ENCODE results near the gene CAMLG.
A peak's percentile ranks its signal among the peaks of the same experiment; 100 is the strongest.
"Not testable (repeated sequence)": the region's sequence is repeated elsewhere in the genome, so short reads cannot be mapped to it uniquely, and the experiment has no call there.

CAMLG gene

DNA sequence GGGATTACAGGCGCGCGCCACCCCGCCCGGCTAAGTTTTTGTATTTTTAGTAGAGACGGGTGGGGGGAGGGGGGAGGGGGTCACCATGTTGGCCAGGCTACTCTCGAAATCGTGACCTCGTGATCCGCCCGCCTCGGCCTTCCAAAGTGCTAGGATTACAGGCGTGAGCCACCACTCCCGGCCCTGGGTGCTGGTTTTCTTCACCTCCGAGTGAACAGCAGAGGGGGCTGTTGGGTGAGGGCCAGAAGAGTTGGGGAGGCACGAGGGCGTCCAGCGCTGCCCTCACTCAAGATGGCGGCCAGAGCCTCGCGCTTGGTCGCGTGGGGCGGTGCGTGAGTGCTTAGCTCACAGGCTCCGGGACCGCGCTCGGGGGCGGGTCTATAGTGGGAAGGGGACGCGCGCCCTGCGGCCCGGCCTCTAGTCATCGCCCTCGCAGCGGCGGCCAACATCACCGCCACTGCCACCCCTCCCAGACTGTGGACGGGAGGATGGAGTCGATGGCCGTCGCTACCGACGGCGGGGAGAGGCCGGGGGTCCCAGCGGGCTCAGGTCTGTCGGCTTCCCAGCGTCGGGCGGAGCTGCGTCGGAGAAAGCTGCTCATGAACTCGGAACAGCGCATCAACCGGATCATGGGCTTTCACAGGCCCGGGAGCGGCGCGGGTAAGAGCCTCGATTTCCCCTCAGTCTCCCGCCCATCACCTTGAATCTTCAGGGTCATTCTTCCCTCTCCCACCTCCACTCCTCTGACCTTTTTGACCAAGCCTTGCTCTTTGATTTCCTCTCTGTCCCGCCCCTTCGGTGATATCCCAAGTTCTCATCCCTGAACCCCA lies at the start of gene CAMLG:
TSS of gene CAMLG (plus strand) at position 416 of the 830 bp plus-strand sequence. CDS start at position 489, 73 bp downstream.
- DNase-seq: peak; percentile 70

DNA sequence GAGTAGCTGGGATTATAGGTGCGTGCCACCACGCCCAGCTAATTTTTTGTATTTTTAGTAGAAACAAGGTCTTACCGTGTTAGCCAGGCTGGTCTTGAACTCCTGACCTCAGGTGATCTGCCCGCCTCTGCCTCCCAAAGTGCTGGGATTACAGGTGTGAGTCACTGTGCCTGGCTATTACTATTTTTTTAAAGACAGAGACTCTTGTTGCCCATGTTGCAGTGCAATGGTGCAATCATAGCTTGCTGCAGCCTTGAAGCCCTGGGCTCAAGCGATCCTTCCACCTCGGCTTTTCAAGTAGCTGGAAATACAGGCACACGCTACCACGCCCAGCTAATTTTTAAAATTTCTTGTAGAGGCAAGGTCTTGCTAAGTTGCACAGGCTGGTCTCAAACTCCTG lies 48.2 kb upstream of the CAMLG start:
- not testable (repeated sequence) for DNase-seq

DNA sequence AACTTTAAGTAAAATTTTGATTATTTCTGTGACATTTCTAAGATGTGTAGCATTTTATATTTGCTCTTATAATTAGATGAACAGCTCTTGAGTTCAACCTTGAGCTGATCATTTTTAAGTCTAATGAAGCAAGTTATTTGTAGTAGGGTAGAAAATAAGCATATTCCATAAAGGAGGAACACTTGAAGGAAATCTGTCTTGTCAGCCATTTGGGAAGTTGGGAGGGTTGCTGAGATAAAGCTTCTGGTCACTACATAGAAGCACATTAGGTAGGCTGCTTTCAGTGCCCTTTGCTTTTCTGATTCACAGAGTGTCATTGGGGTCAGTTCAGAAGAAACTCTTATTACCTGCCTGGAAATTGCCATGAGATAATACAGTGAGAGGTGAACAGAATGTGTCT lies 45.6 kb upstream of the CAMLG start:
- DNase-seq: no peak

DNA sequence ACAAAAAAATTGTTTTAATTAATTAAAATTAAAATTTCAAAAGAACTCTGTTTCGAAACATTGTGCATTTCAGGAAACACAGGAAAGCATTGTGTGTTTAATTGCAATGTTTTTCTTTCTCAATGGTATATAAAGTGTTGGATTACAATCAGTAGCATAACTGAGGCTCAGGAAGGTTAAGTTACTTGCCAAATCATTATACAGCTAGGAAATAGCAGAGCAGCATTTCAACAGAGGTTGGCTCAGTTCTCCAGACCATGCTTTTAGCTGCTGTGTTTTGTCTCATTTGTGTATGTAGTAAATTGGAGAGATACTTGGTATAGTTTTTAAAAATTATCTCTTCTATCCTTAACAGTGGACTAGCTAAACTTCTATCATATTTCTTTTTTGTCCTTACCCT lies 30.0 kb upstream of the CAMLG start:
- no peak for DNase-seq

DNA sequence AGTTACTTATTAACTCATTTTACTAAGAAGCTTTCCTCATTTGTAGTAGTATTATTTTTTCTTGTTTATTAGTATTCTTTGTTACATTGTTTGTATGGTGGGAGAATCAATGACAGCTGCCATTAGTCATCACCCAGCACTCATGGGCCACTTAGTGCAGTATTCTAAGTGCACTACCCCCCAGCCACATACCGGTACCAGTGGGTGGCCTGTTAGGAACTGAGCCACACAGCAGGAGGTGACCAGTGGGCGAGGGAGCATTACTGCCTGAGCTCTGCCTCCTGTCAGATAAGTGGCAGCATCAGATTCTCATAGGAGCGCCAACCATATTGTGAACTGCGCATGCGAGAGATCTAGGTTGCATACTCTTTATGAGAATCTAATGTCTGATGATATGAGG lies 24.2 kb upstream of the CAMLG start:
- DNase-seq: no peak

DNA sequence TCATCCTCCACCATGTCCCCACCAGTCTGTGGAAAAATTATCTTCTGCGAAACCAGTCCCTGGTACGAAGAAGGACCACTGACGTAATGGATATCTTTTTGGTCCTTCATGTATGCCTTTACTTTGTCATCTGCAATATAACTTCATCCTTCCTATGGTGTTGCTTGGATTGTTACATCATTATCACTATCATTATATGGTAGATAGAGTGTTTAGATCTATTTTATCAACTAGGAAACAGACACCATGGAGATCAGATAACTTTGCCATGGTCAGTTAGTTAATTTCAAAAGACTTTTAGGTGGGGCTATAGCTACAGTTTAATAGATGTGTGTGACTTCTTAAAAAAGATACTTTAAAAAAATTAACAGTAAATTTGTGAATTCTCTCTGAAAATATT lies 23.8 kb upstream of the CAMLG start:
- no peak for DNase-seq

DNA sequence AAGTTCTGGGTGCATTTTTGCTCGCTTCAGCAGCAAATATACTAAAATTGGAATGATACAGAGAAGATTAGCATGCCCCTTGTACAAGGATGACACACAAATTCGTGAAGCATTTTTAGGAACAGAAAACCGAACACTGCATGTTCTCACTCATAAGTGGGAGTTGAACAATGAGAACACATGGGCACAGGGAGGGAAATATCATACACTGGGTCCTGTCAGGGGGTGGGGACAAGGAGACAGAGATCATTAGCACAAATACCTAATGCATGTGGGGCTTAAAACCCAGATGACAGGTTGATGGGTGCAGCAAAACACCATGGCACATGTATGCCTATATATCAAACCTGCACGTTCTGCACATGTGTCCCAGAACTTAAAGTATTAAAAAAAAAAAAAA lies 22.9 kb upstream of the CAMLG start:
- DNase-seq: not testable (repeated sequence)

DNA sequence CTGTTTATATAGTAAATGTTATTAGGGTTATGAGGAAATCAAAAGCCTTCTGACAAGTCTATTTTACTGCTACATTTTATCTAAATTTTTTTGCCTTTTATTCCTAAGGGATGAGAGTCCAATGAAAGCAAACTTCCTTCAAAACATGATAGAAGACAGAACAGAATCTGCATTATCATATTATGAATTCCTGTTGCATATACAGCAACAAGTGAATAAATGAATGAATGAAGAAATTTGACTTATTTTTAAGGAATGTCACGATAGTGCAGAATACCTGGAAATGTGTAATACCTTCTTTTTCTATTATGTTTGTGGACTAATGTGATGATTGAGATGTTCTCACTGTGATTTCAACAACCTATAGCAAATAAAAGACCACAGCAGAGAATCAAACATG lies 13.5 kb upstream of the CAMLG start:
- no peak for DNase-seq

DNA sequence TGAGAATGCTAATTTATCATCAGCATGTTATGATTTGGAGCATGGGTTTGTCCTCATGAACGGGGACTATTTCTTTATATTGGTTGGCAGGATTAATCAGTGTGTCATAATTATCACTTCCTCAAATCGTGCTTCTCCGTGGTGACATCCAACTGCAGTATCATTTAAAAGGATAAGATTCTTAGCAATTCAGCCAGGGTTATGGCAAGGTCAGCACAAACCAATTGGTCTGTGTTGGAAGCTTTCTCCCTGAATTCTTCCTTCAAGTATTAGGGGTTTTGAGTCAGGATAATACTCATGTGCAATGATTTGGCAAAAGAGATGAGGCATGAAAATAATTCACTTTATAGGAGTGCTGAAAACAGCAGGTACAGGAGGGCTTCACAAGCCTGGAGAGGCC lies 5.5 kb upstream of the CAMLG start:
- no peak for DNase-seq

DNA sequence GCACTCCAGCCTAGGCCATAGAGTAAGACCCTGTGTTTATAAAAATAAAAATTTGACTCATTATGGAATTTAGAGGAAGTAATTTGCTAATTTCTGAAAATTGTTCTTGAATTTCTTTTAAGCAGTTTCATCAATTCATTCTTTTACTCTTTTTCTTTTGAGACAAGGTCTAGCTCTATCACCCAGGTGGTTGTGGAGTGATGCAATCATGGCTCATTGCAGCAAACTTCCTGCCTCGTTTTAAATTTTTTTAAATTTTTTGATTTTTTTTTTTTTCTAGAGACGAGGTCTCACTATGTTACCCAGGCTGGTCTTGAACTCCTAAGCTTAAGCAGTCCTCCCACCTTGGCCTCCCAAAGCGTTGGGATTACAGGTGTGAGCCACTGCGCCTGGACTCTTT lies 3.1 kb upstream of the CAMLG start:
- DNase-seq: no peak

DNA sequence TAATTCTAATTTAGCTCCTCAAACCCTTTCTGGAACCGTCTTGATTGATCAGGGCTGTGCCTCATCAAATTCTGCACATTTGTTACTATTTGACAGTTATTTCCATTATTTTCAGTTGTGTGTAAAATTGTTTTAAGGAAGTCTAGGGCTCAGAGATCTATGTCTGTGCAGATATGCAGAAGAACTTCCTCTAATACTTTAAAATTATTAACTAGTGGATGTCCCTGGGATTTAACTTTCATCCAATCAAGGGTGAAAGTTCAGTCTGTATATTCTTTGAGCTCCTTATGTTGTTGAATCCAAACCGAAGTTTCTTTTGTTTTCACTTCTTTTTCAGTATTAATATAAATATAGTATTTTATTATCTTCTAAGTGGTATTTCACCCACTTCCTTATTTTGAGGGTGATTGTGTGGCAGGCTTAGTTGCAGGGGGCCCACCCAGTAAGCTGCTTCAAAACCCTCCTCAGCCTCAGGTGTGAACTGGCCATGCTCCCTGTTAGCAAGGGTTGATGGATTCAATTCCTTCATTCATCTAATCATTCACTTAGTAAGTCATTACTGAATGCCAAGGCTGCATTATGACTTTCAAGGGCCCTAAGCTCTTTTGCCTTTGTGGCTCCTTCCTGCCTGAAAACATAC lies 2.1 kb upstream of the CAMLG start:
- no peak for DNase-seq

DNA sequence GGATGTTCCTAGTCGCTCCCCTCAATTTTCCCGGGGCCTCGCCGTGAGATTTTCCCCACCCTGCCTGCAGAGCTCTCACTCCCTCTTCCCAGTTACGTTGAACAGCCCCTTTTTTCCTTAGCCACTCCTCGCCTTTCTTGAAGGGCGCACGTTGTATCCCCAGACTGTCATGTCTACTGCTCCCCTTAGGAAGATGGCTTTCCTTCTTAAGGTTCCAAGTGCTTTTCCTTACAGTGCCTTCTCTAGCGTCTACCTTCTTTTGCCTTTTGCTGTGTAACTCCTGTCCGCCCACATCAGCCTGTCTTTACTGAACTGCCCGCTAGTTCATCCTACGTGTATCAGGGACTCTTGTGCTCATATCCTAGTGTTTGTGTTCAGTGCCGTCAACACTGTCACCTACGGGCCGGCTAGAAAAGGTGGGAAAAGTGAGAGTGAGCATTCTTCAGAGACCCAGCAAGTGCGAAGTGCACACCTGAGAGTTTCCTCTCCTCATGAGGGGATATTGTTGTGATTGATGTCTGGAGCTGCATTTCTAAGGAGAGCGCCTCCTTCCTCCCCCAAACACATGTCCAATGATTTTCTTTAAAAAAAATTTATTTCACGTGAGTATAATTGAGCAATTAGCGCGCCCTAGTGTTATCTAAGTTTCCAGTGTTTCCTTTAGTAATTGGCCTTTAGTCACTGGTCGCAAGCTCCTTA lies 764 bp downstream of the CAMLG start:
- DNase-seq: no peak

DNA sequence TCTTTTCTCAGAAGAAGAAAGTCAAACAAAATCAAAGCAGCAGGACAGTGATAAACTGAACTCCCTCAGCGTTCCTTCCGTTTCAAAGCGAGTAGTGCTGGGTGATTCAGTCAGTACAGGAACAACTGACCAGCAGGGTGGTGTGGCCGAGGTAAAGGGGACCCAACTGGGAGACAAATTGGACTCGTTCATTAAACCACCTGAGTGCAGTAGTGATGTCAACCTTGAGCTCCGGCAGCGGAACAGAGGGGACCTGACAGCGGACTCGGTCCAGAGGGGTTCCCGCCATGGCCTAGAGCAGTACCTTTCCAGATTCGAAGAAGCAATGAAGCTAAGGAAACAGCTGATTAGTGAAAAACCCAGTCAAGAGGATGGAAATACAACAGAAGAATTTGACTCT lies 2.7 kb downstream of the CAMLG start:
- no peak for DNase-seq

DNA sequence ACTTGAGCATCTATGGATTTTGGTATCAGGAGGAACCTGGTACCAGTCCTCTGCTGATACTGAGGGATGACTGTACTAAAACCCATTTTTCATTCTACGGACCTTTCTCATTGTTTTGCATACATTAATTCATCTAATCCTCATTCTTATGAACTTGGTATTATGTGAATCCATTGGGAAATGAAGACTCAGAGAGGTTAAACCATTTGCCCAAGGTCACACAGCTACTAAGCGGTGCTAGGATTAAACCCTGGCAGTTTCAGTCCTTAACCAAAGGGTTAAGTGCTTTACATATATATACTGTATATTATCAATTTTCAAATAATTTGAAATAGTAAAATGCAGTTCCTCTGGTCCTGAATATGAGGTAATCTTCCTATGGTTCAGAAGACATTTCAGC lies 3.8 kb downstream of the CAMLG start:
- no peak for DNase-seq

DNA sequence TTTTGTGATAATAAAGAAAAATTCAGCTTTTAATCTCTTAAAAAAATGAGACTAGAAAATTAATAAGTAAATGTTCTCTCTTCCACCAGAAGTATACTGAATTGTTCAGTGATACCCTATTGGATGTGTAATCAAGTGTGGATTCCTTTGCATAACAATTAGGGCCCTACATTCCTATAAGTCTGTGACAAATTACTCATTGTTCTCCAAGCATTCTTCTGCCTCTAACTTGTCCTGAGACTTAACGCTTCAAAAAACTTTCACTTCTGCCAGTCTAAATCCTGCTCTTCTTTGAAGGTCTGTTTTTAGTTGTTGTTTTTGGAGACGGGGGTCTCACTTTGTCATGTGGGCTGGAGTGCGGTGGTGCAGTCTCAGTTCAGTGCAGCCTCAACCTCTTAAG lies 11.1 kb downstream of the CAMLG start:
- DNase-seq: no peak

DNA sequence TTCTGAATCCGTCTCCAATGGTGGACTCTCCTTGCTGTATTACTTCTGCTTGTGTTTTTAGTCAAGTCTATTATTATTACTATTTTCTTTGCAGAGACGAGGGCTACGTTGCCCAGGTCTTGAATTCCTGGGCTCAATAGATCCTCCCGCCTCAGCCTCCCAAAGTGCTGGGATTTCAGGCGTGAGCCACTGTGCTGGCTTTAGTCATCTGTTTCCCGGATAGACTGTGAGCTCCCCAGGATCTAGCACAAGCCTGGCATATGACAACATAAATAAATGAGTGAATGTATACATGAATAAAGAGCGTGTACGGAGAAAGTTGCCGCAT lies 19.8 kb downstream of the CAMLG start:
- DNase-seq: no peak

DNA sequence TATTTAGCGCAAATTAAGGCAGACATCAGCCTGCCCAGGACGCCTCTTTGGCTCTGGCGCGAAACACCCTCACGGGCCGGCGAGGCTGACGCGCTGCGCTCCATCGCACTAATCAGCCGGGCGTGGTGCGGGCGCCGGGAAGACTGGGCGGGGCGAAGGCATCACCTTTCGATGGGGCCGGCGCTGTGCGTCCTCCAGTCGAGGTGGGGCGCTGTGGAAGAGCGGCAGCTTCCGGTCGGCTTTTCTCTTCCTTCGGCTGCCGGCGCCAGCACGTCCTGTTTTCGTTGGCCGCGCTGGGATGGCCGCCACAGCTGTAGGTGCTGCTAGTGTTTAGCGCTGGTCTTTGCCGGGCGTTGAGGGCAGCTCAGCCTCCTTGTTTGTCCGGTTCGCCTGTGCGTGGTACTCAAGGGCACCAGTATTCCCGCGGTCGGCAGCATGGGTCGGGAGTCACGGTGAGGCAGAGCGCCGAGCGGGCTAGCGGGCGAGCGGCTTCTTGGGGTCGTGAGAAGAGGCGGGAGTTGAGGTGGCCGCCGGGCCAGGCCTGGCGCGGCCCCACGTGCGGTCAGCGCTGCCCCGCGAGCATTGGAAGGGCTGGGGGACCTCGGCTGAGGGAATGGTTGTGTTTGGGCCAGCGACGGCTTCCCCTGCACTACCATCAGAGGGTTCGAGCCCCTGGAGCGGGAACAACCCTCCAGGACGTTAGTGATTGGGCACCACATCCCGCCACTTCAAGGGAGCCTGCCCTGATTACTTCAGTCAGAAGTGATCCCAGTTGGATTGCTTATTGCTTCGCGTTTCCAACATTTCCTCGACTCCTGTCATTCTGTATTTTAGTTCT lies 20.4 kb downstream of the CAMLG start, which contains the start of gene DDX46:
TSS of gene DDX46 (plus strand) at position 276 of the 838 bp plus-strand sequence. CDS start at position 436, 160 bp downstream.
- peak; percentile 44 for DNase-seq

DNA sequence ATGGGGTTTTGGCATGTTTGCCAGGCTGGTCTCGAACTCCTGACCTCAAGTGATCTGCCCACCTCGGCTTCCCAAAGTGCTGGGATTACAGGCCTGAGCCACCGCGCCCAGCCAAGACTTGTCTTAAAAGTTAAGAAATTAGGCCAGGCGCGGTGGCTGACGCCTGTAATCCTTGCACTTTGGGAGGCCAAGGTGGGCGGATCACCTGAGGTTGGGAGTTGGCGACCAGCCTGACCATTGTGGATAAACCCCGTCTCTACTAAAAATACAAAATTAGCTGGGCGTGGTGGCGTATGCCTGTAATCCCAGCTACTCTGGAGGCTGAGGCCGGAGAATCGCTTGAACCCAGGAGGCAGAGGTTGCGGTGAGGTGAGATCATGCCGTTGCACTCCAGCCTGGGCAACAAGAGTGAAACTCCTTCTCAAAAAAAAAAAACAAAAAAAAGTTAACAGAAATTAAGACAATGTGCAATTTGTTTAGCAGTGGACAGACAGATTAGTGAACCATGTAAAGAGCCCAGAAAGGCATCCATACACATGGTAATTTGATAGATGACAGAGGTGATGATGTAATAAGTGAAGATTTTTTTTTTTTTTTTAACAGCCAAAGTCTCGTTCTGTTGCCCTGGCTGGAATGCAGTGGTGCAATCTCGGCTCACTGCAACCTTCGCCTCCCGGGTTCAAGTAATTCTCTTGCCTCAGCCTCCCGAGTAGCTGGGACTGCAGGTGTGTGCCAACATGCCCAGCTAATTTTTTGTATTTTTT lies 29.4 kb downstream of the CAMLG start:
- DNase-seq: not testable (repeated sequence)

DNA sequence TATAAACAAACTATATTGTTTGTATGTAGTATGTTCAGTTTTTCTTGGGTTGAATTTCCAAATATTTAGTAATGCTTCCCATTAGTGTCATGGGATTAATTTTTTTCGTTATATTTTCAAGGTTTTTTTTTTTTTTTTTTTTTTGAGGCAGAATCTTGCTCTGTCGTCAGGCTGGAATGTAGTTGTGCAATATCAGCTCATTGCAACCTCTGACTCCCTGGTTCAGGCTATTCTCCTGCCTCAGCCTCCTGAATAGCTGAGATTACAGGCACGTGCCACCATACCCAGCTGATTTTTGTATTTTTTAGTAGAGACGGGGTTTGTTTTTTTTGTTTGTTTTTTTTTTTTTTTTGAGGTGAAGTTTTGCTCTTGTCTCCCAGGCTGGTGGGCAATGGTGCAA lies 30.9 kb downstream of the CAMLG start:
- DNase-seq: no peak

DNA sequence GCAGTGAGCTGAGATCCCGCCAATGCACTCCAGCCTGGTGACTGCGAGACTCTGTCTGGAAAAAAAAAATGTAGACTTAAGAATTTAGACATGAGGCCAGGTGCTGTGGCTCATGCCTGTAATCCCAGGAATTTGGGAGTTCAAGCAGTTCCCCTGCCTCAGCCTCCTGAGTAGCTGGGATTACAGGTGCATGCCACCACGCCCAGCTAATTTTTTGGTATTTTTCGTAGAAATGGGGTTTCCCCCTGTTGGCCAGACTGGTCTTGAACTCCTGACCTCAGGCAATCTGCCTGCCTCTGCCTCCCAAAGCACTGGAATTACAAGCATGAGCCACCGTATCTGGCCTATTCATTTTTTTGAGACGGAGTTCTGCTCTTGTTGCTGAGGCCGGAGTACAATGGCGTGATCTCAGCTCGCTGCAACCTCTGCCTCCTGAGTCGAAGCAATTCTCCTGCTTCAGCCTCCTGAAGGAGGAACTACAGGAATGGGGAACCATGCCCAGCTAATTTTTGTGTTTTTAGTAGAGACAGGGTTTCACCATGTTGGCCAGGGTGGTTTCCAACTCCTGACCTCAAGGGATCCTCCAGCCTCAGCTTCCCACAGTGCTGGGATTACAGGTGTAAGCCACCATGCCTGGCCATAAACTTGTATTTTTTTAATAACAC lies 34.2 kb downstream of the CAMLG start:
- DNase-seq: no peak

DNA sequence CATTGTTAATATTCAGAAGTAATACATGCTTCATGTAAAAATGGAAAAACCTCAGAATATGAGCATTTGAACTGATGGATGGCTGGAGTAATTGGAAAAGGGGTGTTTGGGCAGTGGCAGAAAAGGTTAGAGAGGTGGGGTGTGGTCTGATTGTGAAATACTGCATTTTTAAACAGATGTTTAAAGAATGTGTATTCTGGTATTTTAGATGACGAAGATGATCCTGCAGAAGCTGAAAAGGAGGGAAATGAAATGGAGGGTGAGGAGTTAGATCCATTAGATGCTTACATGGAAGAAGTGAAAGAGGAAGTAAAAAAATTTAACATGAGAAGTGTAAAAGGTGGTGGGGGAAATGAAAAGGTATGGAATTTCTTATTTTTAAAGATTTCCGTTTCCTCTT lies 39.0 kb downstream of the CAMLG start:
- DNase-seq: no peak
